ENCODE measurements around the gene CHKB.

- TF ChIP-seq CTCF (IDR thresholded peaks at IDR 0.05) (peak in 1 of 12 donors; percentile 14), POLR2A (IDR thresholded peaks at IDR 0.05) (no peak)
Measured at GRCh38 chr22:50542416-50542927, 40.2 kb downstream of the CHKB start.
